Cardiac muscle cell (in vitro differentiated cells and primary cell): ENCODE data around the gene ISLR2. TPM values are rescaled to one million over a fixed set of nuclear protein-coding genes. Genes with fewer than 3 reads are reported as not detected.
A peak's percentile ranks its signal among the peaks of the same experiment; 100 is the strongest.

ENCODE experiments used
- DNase-seq, 2 donors: peaks; one replicate each; pipeline versions ENCODE4 v3.0.0 to v3.0.0-alpha.2; 2010 to 2017; ENCODE audit warnings: low read depth in 1 of 2, low spot score in 1 of 2
- H3K27ac ChIP-seq: fragments of 200-600 bp; sonication (generic); 2 replicates; pipeline ENCODE4 v1.5.1; 2016
- H3K27me3 ChIP-seq: fragments of 200-600 bp; sonication (generic); 2 replicates; pipeline ENCODE4 v1.6.0; 2016; ENCODE audit warnings: control low read depth
- H3K36me3 ChIP-seq: fragments of 200-600 bp; sonication (generic); 2 replicates; pipeline ENCODE4 v1.5.1; 2016; ENCODE audit warnings: control low read depth
- H3K4me1 ChIP-seq: fragments of 200-600 bp; sonication (generic); 2 replicates; pipeline ENCODE4 v1.8.1; 2017; ENCODE audit warnings: low read depth, mild to moderate bottlenecking, mixed run types
- H3K4me3 ChIP-seq: fragments of 200-600 bp; sonication (generic); 2 replicates; pipeline ENCODE4 v1.5.1; 2016; ENCODE audit warnings: mild to moderate bottlenecking
- H3K9me3 ChIP-seq: fragments of 200-600 bp; sonication (generic); 2 replicates; pipeline ENCODE4 v1.5.1; 2017; ENCODE audit warnings: low read depth, mild to moderate bottlenecking, control low read depth
- CTCF ChIP-seq: IDR thresholded peaks from 2 replicates; pipeline ENCODE4 v1.5.1; 2012; ENCODE audit warnings: low read depth, mild to moderate bottlenecking, low read length
- polyA plus RNA-seq: library from polyadenylated mRNA; unstranded; fragments of >200 nt; fragmentation: Nextera tagmentation; extraction: Ambion mirVana; gene quantifications from 2 replicates; pipeline ENCODE4 v1.2.1, GENCODE V29; 2016
- total RNA-seq: library from RNA; depleted of rRNA; stranded (reverse); fragments of >200 nt; gene quantifications from 2 replicates; pipeline ENCODE4 v1.2.3, GENCODE V29; 2016

ISLR2 gene
- total and polyA plus RNA-seq, 2 experiments from 2014 or later = not detected

- Histone ChIP-seq H3K27ac (no peak overlapping the region), H3K4me3 (no peak overlapping the region), H3K36me3 (no peaks in the 10 kb centered on the region), H3K9me3 (no peaks in the 10 kb centered on the region), H3K27me3 (no peaks in the 10 kb centered on the region), H3K4me1 (peaks cover 15% of the 10 kb centered on the region)
- no peak for DNase-seq
- no peak for TF ChIP-seq CTCF
Measured at GRCh38 chr15:74165461-74165860, 35.1 kb downstream of the ISLR2 start.

- Histone ChIP-seq H3K27me3 (no peaks in the 10 kb centered on the region), H3K36me3 (no peaks in the 10 kb centered on the region), H3K4me1 (peaks cover 12% of the 10 kb centered on the region), H3K9me3 (no peaks in the 10 kb centered on the region), H3K27ac (no peak overlapping the region), H3K4me3 (no peak overlapping the region)
- DNase-seq = no peak
- no peak for TF ChIP-seq CTCF
Measured at GRCh38 chr15:74167891-74168331, 37.5 kb downstream of the ISLR2 start.

GRCh38 chr15:74168711-74169126 lies 38.3 kb downstream of the ISLR2 start:
- H3K4me1 ChIP-seq = peaks cover 19% of the 10 kb centered on the region
- no peak overlapping the region for H3K4me3 ChIP-seq
- peak in 1 of 2 donors; percentile 64 for DNase-seq
- no peaks in the 10 kb centered on the region for H3K36me3 ChIP-seq
- TF ChIP-seq CTCF = no peak
- H3K27ac ChIP-seq = peak overlapping the region; percentile 12
- no peaks in the 10 kb centered on the region for H3K27me3 ChIP-seq
- H3K9me3 ChIP-seq = no peaks in the 10 kb centered on the region

GRCh38 chr15:74170071-74170844 lies 39.9 kb downstream of the ISLR2 start:
- H3K4me1 ChIP-seq = peaks cover 22% of the 10 kb centered on the region
- no peaks in the 10 kb centered on the region for H3K27me3 ChIP-seq
- no peaks in the 10 kb centered on the region for H3K9me3 ChIP-seq
- no peak overlapping the region for H3K4me3 ChIP-seq
- no peak overlapping the region for H3K27ac ChIP-seq
- no peaks in the 10 kb centered on the region for H3K36me3 ChIP-seq
- DNase-seq = peak in 1 of 2 donors; percentile 21
- no peak for TF ChIP-seq CTCF

GRCh38 chr15:74170875-74171578 lies 40.6 kb downstream of the ISLR2 start:
- no peak for DNase-seq
- Histone ChIP-seq H3K36me3 (no peaks in the 10 kb centered on the region), H3K27me3 (no peaks in the 10 kb centered on the region), H3K9me3 (no peaks in the 10 kb centered on the region), H3K27ac (no peak overlapping the region), H3K4me1 (peaks cover 23% of the 10 kb centered on the region), H3K4me3 (no peak overlapping the region)
- no peak for TF ChIP-seq CTCF
